ENCODE measurements around the gene PDRG1.

The PDRG1 gene

DNA sequence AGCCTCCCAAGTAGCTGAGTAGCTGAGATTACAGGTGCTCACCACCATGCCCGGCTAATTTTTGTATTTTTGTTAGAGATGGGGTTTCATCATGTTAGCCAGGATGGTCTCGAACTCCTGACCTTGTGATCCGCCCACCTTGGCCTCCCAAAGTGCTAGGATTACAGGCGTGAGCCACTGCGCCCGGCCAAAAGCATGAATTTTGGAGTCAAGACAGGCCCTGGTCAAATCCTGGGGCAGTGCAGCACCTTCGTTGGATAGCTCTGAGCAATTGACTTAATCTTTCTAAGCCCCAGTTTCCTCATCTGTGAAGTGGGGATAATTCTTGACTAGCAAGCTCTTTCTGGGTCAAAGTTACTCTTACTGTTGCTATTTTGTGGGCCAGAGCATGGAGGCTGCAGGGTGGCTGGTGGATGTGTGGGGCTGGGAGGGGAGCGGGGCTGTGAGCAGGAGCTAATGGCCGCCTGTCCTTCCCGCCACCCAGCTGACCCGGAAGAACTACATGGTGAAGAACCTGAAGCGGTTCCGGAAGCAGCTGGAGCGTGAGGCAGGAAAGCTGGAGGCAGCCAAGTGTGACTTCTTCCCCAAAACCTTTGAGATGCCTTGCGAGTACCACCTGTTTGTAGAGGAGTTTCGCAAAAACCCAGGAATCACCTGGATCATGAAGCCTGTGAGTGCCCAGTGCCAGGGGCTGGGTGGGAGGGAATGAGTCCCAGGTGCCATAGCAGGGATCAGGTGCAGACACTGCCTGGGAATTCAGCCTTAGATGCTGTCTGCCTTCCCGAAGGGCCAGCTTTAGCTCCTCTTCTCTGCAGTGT is 42.4 kb downstream of the PDRG1 start:
- in situ Hi-C loops (cut with MboI; ENCODE audit: low sequenced_read_pairs): no loop called here

DNA sequence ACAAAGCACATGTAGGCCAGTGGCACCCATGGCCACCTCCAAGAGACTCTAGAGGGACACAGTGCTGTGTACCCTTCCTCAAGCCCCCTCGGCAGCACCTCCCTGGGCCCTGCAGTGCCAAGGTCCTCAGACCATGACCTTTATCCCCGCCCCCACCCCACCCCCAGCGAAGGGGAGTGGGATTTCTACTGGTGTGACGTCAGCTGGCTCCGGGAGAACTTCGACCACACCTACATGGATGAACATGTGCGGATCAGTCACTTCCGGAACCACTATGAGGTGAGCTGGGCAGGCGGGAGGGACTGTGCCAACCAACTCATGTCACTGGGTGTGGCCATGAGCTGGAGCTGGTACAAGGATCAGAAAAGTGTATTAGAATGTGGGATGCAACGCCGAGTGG is 43.4 kb downstream of the PDRG1 start:
- in situ Hi-C loops (cut with MboI; ENCODE audit: low sequenced_read_pairs): no loop called here

DNA sequence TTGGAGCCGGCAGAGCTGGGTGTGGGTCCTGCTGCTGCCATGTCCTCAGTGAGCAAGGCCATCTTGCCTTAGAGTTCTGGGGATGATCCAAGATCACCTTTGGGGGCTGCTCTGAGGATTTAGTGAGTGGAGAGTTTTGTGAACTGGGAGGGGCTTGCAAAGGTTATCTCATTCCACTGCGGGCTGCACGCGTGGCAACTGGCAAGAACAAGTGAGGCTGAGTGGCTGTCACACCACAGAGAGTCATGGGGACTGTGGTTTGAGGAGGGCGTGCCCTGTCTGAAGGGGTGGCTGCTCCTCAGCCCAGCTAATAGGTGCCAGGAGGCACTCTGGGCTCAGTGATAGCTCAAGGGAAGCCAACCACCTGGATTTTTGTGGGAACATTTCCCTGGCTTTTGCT is 43.8 kb downstream of the PDRG1 start:
- in situ Hi-C loops (cut with MboI; ENCODE audit: low sequenced_read_pairs): no loop called here

DNA sequence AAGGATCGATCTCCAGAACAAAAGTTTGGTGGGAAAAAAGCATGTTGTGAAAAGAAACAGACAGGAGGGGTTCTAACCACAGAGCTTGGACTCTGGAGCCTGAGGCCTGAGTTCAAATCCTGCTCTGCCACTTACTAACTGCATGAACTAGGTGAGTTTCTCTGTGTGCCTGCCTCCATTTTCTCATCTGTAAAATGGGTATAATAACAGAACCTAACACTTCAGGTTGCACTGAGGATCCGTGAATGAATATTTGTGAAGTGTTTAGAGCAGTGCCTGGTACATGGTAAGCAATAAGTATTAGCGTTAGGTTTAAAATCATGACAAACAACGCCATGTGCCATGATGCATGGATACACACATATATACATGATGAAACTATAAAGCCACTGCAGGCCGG is 44.8 kb downstream of the PDRG1 start:
- in situ Hi-C loops (cut with MboI; ENCODE audit: low sequenced_read_pairs): no loop called here

DNA sequence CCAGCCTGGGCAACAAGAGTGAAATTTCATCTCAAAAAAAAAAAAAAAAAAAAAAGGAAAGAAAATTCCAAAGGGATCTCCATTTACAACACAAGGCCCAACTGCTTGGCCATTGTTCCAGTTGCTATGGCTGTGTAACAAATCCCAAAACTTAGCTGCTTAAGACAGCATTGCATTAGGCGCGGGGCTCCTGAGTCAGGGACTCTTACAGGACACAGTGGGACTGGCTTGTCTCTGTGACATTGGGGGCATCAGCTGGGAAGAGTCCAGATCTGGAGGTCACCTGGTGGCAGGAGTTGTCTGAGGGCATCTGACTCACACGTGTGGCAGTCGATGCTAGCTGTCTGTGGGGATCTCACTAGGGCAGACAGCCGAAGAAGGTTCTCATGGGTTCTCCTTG is 45.8 kb downstream of the PDRG1 start:
- in situ Hi-C loops (cut with MboI; ENCODE audit: low sequenced_read_pairs): no loop called here

DNA sequence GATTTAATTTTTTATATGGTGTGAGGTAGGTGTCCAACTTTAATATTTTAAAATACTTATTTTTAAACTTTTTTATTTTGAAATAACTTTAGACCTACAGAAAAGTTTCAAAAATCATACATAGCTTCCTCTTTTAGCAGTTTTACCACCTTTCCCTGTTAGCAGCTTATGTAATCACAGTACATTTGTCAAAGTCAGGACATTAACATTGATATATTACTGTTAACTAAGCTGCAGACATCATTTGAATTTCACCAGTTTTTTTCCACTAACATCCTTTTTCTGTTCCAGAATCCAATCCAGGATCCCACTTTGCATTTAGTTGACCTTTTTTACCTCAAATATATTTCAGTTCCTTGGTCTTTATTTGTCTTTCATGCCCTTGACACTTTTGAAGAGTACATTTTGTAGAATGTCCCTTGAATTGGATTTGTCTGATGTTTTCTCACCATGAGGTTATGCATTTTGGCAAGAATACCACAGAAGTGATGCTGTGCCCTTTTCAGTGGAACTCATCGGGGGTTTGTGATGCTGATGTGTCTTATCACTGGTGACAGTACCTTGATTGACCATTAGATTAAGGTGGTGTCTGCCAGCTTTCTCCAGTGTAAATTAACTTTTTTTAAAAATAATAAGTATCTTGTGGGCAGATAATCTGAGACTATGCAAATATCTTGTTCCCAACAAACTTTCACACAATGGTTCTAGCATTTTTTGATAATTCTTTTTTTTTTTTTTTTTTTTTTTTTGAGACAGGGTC is 48.0 kb downstream of the PDRG1 start:
- in situ Hi-C loops (cut with MboI; ENCODE audit: low sequenced_read_pairs): no loop called here

DNA sequence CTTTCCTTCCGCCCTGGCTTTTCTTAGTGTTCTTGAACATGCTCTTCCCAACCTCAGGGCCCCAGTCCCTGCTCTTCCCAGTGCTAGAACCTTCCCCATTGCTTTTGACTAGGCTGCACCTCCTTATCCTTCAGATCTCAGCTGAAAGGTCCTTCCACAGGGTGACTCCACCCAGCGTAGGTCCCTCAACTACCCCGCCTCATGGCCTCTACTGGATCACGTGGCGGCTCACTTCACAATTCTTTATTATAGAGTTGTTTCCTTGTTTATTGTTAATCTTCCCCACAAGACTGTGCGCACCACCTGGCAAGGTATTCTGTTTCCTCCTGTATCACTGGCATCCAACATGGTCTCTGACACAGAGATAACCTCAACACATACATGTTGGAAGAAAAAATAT is 50.2 kb downstream of the PDRG1 start:
- in situ Hi-C loops (cut with MboI; ENCODE audit: low sequenced_read_pairs): no loop called here

DNA sequence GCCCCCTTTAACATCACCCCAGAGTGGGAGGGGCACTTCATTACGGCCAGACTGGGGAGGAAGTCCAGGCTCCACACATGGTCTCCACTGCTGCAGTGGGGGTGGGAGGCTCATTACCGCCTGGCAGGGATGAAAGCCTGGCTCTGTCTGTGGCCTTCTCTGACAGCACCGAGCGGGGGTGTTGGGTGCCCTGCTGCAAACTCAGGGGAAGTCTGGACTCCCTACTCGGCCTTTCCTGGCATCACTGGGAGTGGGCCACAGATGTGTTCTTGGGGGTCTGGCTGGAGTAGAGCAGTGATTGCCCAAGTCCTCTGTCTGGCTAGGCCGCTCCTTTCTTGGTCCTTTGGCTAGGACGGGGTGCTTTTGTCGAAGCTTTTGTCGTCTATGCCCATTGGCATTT is 54.3 kb downstream of the PDRG1 start:
- in situ Hi-C loops (cut with MboI; ENCODE audit: low sequenced_read_pairs): no loop called here

DNA sequence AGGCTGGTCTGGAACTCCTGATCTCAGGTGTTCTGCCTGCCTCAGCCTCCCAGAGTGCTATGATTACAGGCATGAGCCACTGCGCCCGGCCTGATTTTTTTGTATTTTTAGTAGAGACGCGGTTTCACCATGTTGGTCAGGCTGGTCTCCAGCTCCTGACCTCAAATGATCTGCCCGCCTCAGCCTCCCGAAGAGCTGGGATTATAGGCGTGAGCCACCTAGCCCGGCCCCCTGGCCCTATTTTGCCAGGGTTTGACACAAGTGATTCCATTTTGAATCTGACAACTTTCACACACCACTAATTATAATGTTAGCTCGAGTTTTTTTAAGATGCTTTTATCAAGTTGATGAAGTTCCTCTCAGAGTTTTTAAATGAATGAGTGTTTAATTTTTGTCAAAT is 55.8 kb downstream of the PDRG1 start:
- in situ Hi-C loops (cut with MboI; ENCODE audit: low sequenced_read_pairs): no loop called here

DNA sequence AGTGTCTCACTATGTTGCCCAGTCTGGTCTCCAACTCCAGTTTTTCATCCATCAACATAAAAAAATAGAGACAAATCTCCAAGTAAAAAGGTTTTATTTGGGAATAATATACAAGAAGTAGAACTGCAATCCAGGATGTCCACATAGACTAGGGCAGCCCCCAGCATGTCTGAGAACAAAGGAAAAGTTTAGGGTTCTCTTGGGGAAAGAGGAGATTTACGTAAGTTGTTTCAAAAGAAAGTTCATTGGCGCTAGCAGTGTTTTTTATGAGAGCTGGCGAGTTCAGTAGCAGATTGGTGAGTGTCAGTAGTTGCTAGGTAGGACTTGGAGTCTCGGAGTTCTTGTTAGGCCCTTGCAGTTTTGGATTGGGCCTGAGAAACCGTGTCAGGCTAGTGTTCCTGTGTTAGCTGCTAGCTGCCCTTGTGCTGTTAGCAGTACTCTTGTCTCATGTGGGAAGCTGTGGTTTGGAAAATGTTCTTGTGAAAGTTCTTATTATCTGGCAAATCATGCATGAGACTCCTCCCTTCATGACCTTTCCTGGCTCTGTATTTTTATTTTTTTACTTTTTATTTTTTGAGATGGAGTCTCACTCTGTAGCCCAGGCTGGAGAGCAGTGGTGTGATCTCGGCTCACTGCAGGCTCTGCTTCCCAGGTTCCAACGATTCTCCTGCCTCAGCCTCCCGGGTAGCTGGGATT is 56.7 kb downstream of the PDRG1 start:
- in situ Hi-C loops (cut with MboI; ENCODE audit: low sequenced_read_pairs): no loop called here
